Mesendoderm (in vitro differentiated cells): ENCODE results near the gene SGPP1. TPM values are rescaled to one million over a fixed set of nuclear protein-coding genes. Genes with fewer than 3 reads are reported as not detected.

Experiments used
- DNase-seq: peaks from one replicate; pipeline ENCODE4 v3.0.0; 2013
- H2AK5ac ChIP-seq: 2 replicates; pipeline ENCODE4 v1.6.1; 2013; ENCODE audit warnings: low read length, inconsistent platforms
- H2BK120ac ChIP-seq: 2 replicates; pipeline ENCODE4 v1.6.1; 2013; ENCODE audit warnings: low read depth, mild to moderate bottlenecking, low read length, moderate library complexity, mixed read lengths
- H2BK15ac ChIP-seq: replicated peaks from 2 replicates; pipeline ENCODE4 v1.6.1; 2013; ENCODE audit warnings: low read depth, mild to moderate bottlenecking, moderate library complexity
- H2BK5ac ChIP-seq: 2 replicates; pipeline ENCODE4 v1.6.1; 2013; ENCODE audit warnings: low read length, inconsistent platforms
- H3K18ac ChIP-seq: 2 replicates; pipeline ENCODE4 v1.6.1; 2013; ENCODE audit warnings: mild to moderate bottlenecking, low read length, mixed read lengths
- H3K23ac ChIP-seq: one replicate; pipeline ENCODE4 v1.6.1; 2013; ENCODE audit warnings: low read length
- H3K27ac ChIP-seq: 2 replicates; pipeline ENCODE4 v1.5.1; 2013; ENCODE audit warnings: low read depth, mild to moderate bottlenecking, inconsistent platforms, low read length, moderate library complexity
- H3K27me3 ChIP-seq: 2 replicates; pipeline ENCODE4 v1.6.1; 2013; ENCODE audit warnings: low read length, control low read depth, mild to moderate bottlenecking, inconsistent platforms; ENCODE audit not compliant: insufficient read depth, poor library complexity
- H3K36me3 ChIP-seq: 2 replicates; pipeline ENCODE4 v1.6.1; 2013; ENCODE audit warnings: low read length, inconsistent platforms; ENCODE audit not compliant: control insufficient read depth, insufficient read depth
- H3K4ac ChIP-seq: one replicate; pipeline ENCODE4 v1.6.1; 2013; ENCODE audit warnings: low read depth, mild to moderate bottlenecking, low read length, moderate library complexity
- H3K4me1 ChIP-seq: 2 replicates; pipeline ENCODE4 v1.6.1; 2013; ENCODE audit warnings: low read depth, low read length, inconsistent platforms; ENCODE audit not compliant: control insufficient read depth
- H3K4me2 ChIP-seq: 2 replicates; pipeline ENCODE4 v1.6.1; 2013; ENCODE audit warnings: low read length
- H3K4me3 ChIP-seq: 2 replicates; pipeline ENCODE4 v1.5.1; 2013; ENCODE audit warnings: mild to moderate bottlenecking, low read length
- H3K56ac ChIP-seq: one replicate; pipeline ENCODE4 v1.6.1; 2013; ENCODE audit warnings: low read length
- H3K79me1 ChIP-seq: 2 replicates; pipeline ENCODE4 v1.6.1; 2013; ENCODE audit warnings: low read length, inconsistent platforms
- H3K79me2 ChIP-seq: 2 replicates; pipeline ENCODE4 v1.6.1; 2013; ENCODE audit warnings: mild to moderate bottlenecking, low read length; ENCODE audit not compliant: control insufficient read depth, insufficient read depth
- H3K9ac ChIP-seq: 2 replicates; pipeline ENCODE4 v1.6.1; 2013; ENCODE audit warnings: low read length, inconsistent platforms
- H4K5ac ChIP-seq: one replicate; pipeline ENCODE4 v1.6.1; 2013; ENCODE audit warnings: low read length
- H4K8ac ChIP-seq: one replicate; pipeline ENCODE4 v1.6.1; 2013; ENCODE audit warnings: low read depth, mild to moderate bottlenecking, control low read depth, low read length, moderate library complexity
- WGBS: extraction: QIAGEN DNeasy Blood & Tissue Kit; methylation state at CpG from one replicate; pipeline ENCODE4 v1.1.7; 2013; ENCODE audit warnings: low lambda C conversion rate, missing lambda C conversion rate; ENCODE audit not compliant: insufficient coverage; ENCODE audit errors: extremely low coverage; 5-methylcytosine and 5-hydroxymethylcytosine counted together
- polyA plus RNA-seq, 2 experiments: library from polyadenylated mRNA; stranded (reverse); fragments of 200-250 nt; gene quantifications; one replicate each; pipeline ENCODE4 v1.2.3, GENCODE V29; 2013

SGPP1 gene, protein sequence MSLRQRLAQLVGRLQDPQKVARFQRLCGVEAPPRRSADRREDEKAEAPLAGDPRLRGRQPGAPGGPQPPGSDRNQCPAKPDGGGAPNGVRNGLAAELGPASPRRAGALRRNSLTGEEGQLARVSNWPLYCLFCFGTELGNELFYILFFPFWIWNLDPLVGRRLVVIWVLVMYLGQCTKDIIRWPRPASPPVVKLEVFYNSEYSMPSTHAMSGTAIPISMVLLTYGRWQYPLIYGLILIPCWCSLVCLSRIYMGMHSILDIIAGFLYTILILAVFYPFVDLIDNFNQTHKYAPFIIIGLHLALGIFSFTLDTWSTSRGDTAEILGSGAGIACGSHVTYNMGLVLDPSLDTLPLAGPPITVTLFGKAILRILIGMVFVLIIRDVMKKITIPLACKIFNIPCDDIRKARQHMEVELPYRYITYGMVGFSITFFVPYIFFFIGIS
- 5.6 TPM for polyA plus RNA-seq (2013, experiment 1 of 2)
- polyA plus RNA-seq (2013, experiment 2 of 2), result 6.3 TPM

DNA sequence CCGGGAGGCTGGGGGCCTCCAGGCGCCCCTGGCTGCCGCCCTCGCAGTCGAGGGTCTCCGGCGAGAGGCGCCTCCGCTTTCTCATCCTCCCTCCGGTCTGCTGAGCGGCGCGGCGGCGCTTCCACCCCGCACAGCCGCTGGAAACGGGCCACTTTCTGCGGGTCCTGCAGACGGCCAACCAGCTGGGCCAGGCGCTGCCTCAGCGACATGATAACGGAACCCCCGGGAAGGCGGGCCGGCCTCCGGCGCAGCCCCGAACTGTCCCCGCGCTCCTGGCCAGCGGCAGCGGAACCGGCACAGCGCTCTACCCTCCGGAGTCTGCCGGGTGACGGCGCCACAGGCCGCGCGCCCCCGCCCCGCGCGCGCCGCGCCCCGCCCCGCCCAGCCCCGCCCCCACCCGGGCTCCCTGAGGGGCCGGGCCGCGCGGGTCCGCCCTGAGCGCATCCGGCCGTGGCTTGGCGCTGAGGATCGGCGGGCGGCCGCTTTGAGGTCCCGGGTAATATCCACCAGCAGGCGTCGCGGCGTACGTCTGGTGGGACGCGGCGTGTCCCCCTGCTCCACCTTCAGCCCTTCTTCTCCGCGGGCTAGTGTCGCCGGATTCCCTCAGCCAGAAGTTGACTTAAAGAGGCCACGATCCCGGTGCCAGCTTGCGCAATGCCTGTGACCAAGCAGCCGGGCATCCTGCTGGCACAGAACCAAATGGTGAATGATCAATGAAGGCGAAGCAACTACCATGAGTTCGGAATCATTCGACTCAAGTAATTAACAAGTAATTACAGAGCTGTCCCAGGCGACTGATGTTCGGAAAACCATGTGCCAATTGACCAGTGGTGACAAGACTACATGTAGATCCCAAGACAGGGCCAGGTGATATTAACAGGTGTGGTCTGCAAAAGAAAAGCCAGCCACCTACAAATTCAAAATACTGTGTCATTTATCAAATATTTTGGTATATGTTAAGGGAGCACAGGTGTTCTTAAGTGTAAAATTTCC is at the start of gene SGPP1:
TSS of gene SGPP1 (minus strand) at position 330 of the 993 bp plus-strand sequence. CDS start at position 209, 121 bp downstream.
- Histone ChIP-seq H3K4me3 (peak within 1 kb of the TSS; percentile 73), H2AK5ac (no peak within 1 kb of the TSS), H3K4me1 (no peaks in the 10 kb centered on the region), H3K79me2 (no peaks in the 10 kb centered on the region), H4K5ac (no peak within 1 kb of the TSS), H3K56ac (peak within 1 kb of the TSS; percentile 93), H3K23ac (no peak within 1 kb of the TSS), H3K9ac (peak within 1 kb of the TSS; percentile 67), H3K79me1 (no peaks in the 10 kb centered on the region), H2BK15ac (no peak within 1 kb of the TSS), H4K8ac (no peak within 1 kb of the TSS), H3K36me3 (no peaks in the 10 kb centered on the region), H3K18ac (peak within 1 kb of the TSS; percentile 65), H3K4me2 (peak within 1 kb of the TSS; percentile 94), H2BK5ac (no peak within 1 kb of the TSS), H3K4ac (peak within 1 kb of the TSS; percentile 21), H3K27ac (peak within 1 kb of the TSS; percentile 35), H2BK120ac (no peak within 1 kb of the TSS), H3K27me3 (no peaks in the 10 kb centered on the region)
- no CpG with 5 or more reads among the region's 88 CpGs for WGBS
- DNase-seq, result peak; percentile 80

DNA sequence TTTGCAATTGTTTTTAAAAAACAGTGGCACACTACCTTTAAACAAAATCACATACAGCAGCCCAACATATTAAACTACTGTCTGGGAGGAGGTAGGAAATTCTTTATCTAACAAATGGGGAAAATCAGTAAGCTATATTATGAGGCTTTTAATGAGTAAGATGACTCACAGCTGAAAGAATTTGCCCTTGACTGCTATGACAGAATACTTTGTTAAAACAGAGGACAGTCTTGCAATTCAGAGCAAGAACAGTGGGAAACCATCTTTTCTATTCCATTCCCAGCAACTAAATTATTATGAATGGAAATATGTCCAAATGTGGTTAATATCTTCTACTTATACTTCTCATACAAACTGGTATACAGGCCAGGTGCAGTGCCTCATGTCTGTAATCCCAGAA is 49.2 kb upstream of the SGPP1 start:
- Histone ChIP-seq H3K27ac (no peak overlapping the region), H3K4me1 (no peaks in the 10 kb centered on the region)
- peak; percentile 13 for DNase-seq

DNA sequence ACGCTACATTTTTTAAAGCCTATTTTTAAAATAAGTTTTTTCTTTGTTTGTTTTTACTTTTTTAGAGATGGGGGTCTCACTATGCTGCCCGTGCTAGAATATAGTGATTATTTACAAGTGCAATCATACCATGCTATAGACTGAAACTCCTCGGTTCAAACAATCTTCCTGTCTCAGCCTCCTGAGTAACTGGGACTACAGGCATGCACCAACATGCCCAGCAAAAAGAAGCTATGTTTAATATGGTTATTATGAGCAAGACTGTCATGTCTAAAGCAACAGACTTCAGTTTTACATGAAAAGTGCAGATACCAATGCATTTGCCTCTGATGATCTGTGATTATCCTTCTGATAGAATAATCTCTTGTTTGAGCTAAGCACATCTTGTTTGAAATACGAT is 45.6 kb upstream of the SGPP1 start:
- WGBS, result no CpG with 5 or more reads among the region's 4 CpGs
- Histone ChIP-seq H3K4me1 (no peaks in the 10 kb centered on the region), H3K79me2 (no peaks in the 10 kb centered on the region), H2BK120ac (no peak overlapping the region), H3K4me3 (no peak overlapping the region), H3K23ac (no peak overlapping the region), H3K27ac (no peak overlapping the region), H2BK5ac (no peak overlapping the region), H3K27me3 (no peaks in the 10 kb centered on the region), H3K56ac (no peak overlapping the region), H3K36me3 (no peaks in the 10 kb centered on the region), H4K8ac (no peak overlapping the region), H4K5ac (no peak overlapping the region), H3K18ac (no peak overlapping the region), H3K9ac (no peak overlapping the region), H3K4ac (no peak overlapping the region), H2BK15ac (no peak overlapping the region), H3K4me2 (no peak overlapping the region), H2AK5ac (no peak overlapping the region), H3K79me1 (no peaks in the 10 kb centered on the region)
- DNase-seq, result no peak

More for the DNA sequence above, 49.2 kb upstream of the SGPP1 start:
- Histone ChIP-seq H3K56ac (no peak overlapping the region), H2BK120ac (no peak overlapping the region), H2BK5ac (no peak overlapping the region), H4K5ac (no peak overlapping the region), H2BK15ac (no peak overlapping the region), H3K27me3 (no peaks in the 10 kb centered on the region), H4K8ac (no peak overlapping the region), H3K79me2 (no peaks in the 10 kb centered on the region), H3K18ac (no peak overlapping the region), H3K79me1 (no peaks in the 10 kb centered on the region), H3K4me3 (no peak overlapping the region), H2AK5ac (no peak overlapping the region), H3K9ac (no peak overlapping the region), H3K4me2 (no peak overlapping the region), H3K23ac (no peak overlapping the region), H3K4ac (no peak overlapping the region), H3K36me3 (no peaks in the 10 kb centered on the region)

DNA sequence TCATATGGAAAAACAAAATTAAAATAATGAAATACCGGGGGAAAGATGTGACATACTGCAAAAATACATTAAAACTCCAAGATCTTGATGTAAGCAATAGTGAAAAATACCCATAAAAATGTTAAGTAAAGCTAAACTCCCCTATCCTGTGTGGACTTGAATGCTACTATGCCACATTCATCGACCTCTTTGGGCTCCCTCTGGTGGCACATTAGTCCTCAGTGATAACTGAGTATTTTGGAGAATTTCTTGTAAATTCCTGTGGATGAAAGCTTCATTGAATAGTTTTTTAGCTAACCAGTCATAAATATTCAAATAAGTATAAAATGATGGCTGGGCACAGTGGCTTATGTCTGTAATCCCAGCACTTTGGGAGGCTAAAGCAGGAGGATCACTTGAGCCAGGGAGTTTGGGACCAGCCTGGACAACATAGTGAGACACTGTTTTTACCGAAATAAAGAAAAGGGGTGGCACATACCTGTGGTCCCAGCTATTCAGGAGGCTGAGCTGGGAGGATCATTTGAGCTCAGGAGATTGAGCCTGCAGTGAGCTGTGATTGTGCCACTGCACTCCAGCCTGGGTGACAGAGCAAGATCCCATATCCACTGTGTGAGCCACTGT is 42.4 kb upstream of the SGPP1 start:
- Histone ChIP-seq H3K79me1 (no peaks in the 10 kb centered on the region), H3K27me3 (no peaks in the 10 kb centered on the region), H3K4me1 (no peaks in the 10 kb centered on the region), H3K18ac (no peak overlapping the region), H2AK5ac (no peak overlapping the region), H3K36me3 (no peaks in the 10 kb centered on the region), H2BK5ac (no peak overlapping the region), H3K27ac (no peak overlapping the region), H2BK15ac (no peak overlapping the region), H4K8ac (no peak overlapping the region), H3K79me2 (no peaks in the 10 kb centered on the region), H2BK120ac (no peak overlapping the region), H3K23ac (no peak overlapping the region), H3K4me3 (no peak overlapping the region), H4K5ac (no peak overlapping the region), H3K56ac (no peak overlapping the region), H3K4me2 (no peak overlapping the region), H3K9ac (no peak overlapping the region), H3K4ac (no peak overlapping the region)
- WGBS, result no CpG with 5 or more reads among the region's 3 CpGs
- peak; percentile 52 for DNase-seq

DNA sequence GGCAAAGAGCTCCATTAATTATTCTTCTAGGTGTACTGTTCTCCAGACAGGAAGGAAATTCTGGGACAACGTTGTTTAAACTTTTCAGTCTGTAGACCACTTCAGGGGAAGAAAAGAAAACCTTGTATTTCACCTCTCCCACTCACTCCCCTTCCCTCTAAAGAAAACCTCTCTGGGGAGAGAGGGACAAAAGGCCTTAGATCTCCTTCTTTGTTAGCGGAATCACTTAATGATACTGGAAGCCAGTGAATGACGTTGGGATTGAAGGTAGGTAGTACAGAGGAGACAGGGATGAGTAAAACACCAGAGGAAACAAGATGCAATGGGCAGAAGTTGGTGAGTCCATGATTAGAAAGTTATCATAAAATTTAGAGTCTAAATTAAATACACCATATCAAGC is 38.7 kb upstream of the SGPP1 start:
- H3K4me3 ChIP-seq, result no peak overlapping the region
- H3K23ac ChIP-seq, result no peak overlapping the region
- H3K27ac ChIP-seq, result no peak overlapping the region
- H3K27me3 ChIP-seq, result no peaks in the 10 kb centered on the region
- DNase-seq, result no peak
- no peak overlapping the region for H2BK5ac ChIP-seq
- WGBS, result no CpG with 5 or more reads among the region's 3 CpGs
- H2AK5ac ChIP-seq, result no peak overlapping the region
- no peak overlapping the region for H4K8ac ChIP-seq
- no peaks in the 10 kb centered on the region for H3K4me1 ChIP-seq
- no peak overlapping the region for H3K4me2 ChIP-seq
- H3K18ac ChIP-seq, result no peak overlapping the region
- no peaks in the 10 kb centered on the region for H3K79me1 ChIP-seq
- no peaks in the 10 kb centered on the region for H3K36me3 ChIP-seq
- no peak overlapping the region for H2BK15ac ChIP-seq
- no peak overlapping the region for H4K5ac ChIP-seq
- H3K9ac ChIP-seq, result no peak overlapping the region
- no peak overlapping the region for H2BK120ac ChIP-seq
- H3K79me2 ChIP-seq, result no peaks in the 10 kb centered on the region
- H3K4ac ChIP-seq, result no peak overlapping the region
- no peak overlapping the region for H3K56ac ChIP-seq
